Measurements from ENCODE around the gene PIGN.

PIGN gene

GRCh38 chr18:62186774-62187542 is at the start of gene PIGN, which contains the start of gene RELCH:
Gene PIGN (minus strand): TSS chr18:62187056. CDS start chr18:62161353, 25,703 bp downstream.
Gene RELCH (plus strand): TSS chr18:62187255. CDS start chr18:62187506, 251 bp downstream.
- peak; percentile 98 for DNase-seq

GRCh38 chr18:62236252-62236651 is 49.4 kb upstream of the PIGN start:
- no peak for DNase-seq

- no peak for DNase-seq
Observed at GRCh38 chr18:62226047-62226446, 39.2 kb upstream of the PIGN start.

GRCh38 chr18:62224229-62224628 is 37.4 kb upstream of the PIGN start:
- DNase-seq: no peak

GRCh38 chr18:62214790-62215189 is 27.9 kb upstream of the PIGN start:
- no peak for DNase-seq

- no peak for DNase-seq
Observed at GRCh38 chr18:62211325-62211828, 24.5 kb upstream of the PIGN start.

- no peak for DNase-seq
Observed at GRCh38 chr18:62210138-62210537, 23.3 kb upstream of the PIGN start.

- no peak for DNase-seq
Observed at GRCh38 chr18:62209046-62209445, 22.2 kb upstream of the PIGN start.

GRCh38 chr18:62206593-62206992 is 19.7 kb upstream of the PIGN start:
- no peak for DNase-seq

GRCh38 chr18:62205824-62206223 is 19.0 kb upstream of the PIGN start:
- DNase-seq: no peak

GRCh38 chr18:62201870-62202269 is 15.0 kb upstream of the PIGN start:
- DNase-seq: no peak

- DNase-seq: no peak
Observed at GRCh38 chr18:62200121-62200914, 13.5 kb upstream of the PIGN start.

- DNase-seq: no peak
Observed at GRCh38 chr18:62199629-62200028, 12.8 kb upstream of the PIGN start.

- no peak for DNase-seq
Observed at GRCh38 chr18:62198259-62198658, 11.4 kb upstream of the PIGN start.

- DNase-seq: no peak
Observed at GRCh38 chr18:62196980-62197379, 10.1 kb upstream of the PIGN start.

GRCh38 chr18:62196079-62196478 is 9.2 kb upstream of the PIGN start:
- no peak for DNase-seq

- DNase-seq: no peak
Observed at GRCh38 chr18:62189208-62189607, 2.4 kb upstream of the PIGN start.

GRCh38 chr18:62187543-62188510 is 971 bp upstream of the PIGN start:
- peak; percentile 20 for DNase-seq

GRCh38 chr18:62186499-62186773 is 420 bp downstream of the PIGN start:
- no peak for DNase-seq

GRCh38 chr18:62183578-62184195 is 3.2 kb downstream of the PIGN start:
- DNase-seq: peak; percentile 71

- DNase-seq: no peak
Observed at GRCh38 chr18:62182220-62182619, 4.6 kb downstream of the PIGN start.

- DNase-seq: no peak
Observed at GRCh38 chr18:62179213-62179612, 7.6 kb downstream of the PIGN start.

Data from CD4-positive, alpha-beta T cell treated with Interleukin-4 for 4 hours (primary cell).